GM21390 (cell line): ENCODE measurements around the gene RUNX1.
"Not testable (repeated sequence)": the region's sequence is repeated elsewhere in the genome, so short reads cannot be mapped to it uniquely, and the experiment has no call there.

Experiments
- ATAC-seq: cut with Tn5 transposase; IDR thresholded peaks from one replicate; pipeline ENCODE4 v1.9.1; 2021; ENCODE audit not compliant: unreplicated experiment

RUNX1 gene

GRCh38 chr21:34973685-34974084 is 75.4 kb downstream of the RUNX1 start:
- ATAC-seq, result no peak

GRCh38 chr21:34971656-34972055 is 77.4 kb downstream of the RUNX1 start:
- ATAC-seq, result no peak

GRCh38 chr21:34970566-34970965 is 78.5 kb downstream of the RUNX1 start:
- ATAC-seq, result no peak

- ATAC-seq, result no peak
Measured at GRCh38 chr21:34970167-34970500, 79.0 kb downstream of the RUNX1 start.

GRCh38 chr21:34969423-34970166 is 79.5 kb downstream of the RUNX1 start:
- ATAC-seq, result no peak

GRCh38 chr21:34968414-34969333 is 80.4 kb downstream of the RUNX1 start:
- ATAC-seq, result no peak

- no peak for ATAC-seq
Measured at GRCh38 chr21:34967509-34968289, 81.4 kb downstream of the RUNX1 start.

- ATAC-seq, result not testable (repeated sequence)
Measured at GRCh38 chr21:34966881-34967280, 82.2 kb downstream of the RUNX1 start.

GRCh38 chr21:34965200-34966174 is 83.6 kb downstream of the RUNX1 start:
- no peak for ATAC-seq

- no peak for ATAC-seq
Measured at GRCh38 chr21:34962586-34963222, 86.4 kb downstream of the RUNX1 start.

- no peak for ATAC-seq
Measured at GRCh38 chr21:34962136-34962535, 87.0 kb downstream of the RUNX1 start.

GRCh38 chr21:34960687-34961086 is 88.4 kb downstream of the RUNX1 start:
- no peak for ATAC-seq

- no peak for ATAC-seq
Measured at GRCh38 chr21:34959607-34960006, 89.5 kb downstream of the RUNX1 start.

- ATAC-seq, result no peak
Measured at GRCh38 chr21:34958040-34958439, 91.1 kb downstream of the RUNX1 start.

- no peak for ATAC-seq
Measured at GRCh38 chr21:34956416-34957316, 92.4 kb downstream of the RUNX1 start.

- ATAC-seq, result no peak
Measured at GRCh38 chr21:34953950-34954349, 95.2 kb downstream of the RUNX1 start.

- no peak for ATAC-seq
Measured at GRCh38 chr21:34952701-34953100, 96.4 kb downstream of the RUNX1 start.

- not testable (repeated sequence) for ATAC-seq
Measured at GRCh38 chr21:34951868-34952267, 97.2 kb downstream of the RUNX1 start.

- no peak for ATAC-seq
Measured at GRCh38 chr21:34950980-34951379, 98.1 kb downstream of the RUNX1 start.
